HFF-Myc (cell line): Measurements from ENCODE around the gene KLHL26.

Source experiments
- DNase-seq: peaks from one replicate; pipeline ENCODE4 v3.0.0-alpha.2; 2011; ENCODE audit warnings: low read depth; ENCODE audit errors: extremely low read depth
- H3K4me3 ChIP-seq: replicated peaks from 2 replicates; pipeline ENCODE4 v1.5.1; 2011; ENCODE audit warnings: low read depth, mild to moderate bottlenecking, control low read depth, low read length
- CTCF ChIP-seq: IDR thresholded peaks from 2 replicates; pipeline ENCODE4 v1.5.1; 2012; ENCODE audit warnings: mild to moderate bottlenecking, low read depth, low read length, control low read depth; ENCODE audit errors: missing control alignments

Gene KLHL26

GRCh38 chr19:18655173-18655844, 18.5 kb downstream of the KLHL26 start:
- no peak for TF ChIP-seq CTCF
- DNase-seq = no peak
- H3K4me3 ChIP-seq = no peak overlapping the region

GRCh38 chr19:18656337-18657086, 19.7 kb downstream of the KLHL26 start:
- no peak overlapping the region for H3K4me3 ChIP-seq
- no peak for DNase-seq
- TF ChIP-seq CTCF = no peak

- no peak for TF ChIP-seq CTCF
- H3K4me3 ChIP-seq = no peak overlapping the region
- DNase-seq = no peak
Observed at GRCh38 chr19:18657590-18658365, 20.9 kb downstream of the KLHL26 start.

GRCh38 chr19:18658366-18658855, 21.6 kb downstream of the KLHL26 start:
- H3K4me3 ChIP-seq = no peak overlapping the region
- DNase-seq = no peak
- no peak for TF ChIP-seq CTCF

- TF ChIP-seq CTCF = no peak
- DNase-seq = no peak
- H3K4me3 ChIP-seq = no peak overlapping the region
Observed at GRCh38 chr19:18659281-18660050, 22.6 kb downstream of the KLHL26 start.
